LNCaP clone FGC (cell line): Measurements from ENCODE around the gene MAEA.
"Not testable (repeated sequence)": the region's sequence is repeated elsewhere in the genome, so short reads cannot be mapped to it uniquely, and the experiment has no call there.

Source experiments
- DNase-seq: peaks from one replicate; pipeline ENCODE4 v3.0.0-alpha.2; 2011; ENCODE audit warnings: low read depth
- H3K4me3 ChIP-seq: 2 replicates; pipeline ENCODE4 v1.5.1; 2011; ENCODE audit warnings: mild to moderate bottlenecking, low read depth, low read length, control low read depth
- CTCF ChIP-seq: IDR thresholded peaks from 2 replicates; pipeline ENCODE4 v1.5.1; 2012; ENCODE audit warnings: mild to moderate bottlenecking; ENCODE audit not compliant: control insufficient read depth, insufficient read depth; ENCODE audit errors: extremely low read depth

MAEA gene

DNA sequence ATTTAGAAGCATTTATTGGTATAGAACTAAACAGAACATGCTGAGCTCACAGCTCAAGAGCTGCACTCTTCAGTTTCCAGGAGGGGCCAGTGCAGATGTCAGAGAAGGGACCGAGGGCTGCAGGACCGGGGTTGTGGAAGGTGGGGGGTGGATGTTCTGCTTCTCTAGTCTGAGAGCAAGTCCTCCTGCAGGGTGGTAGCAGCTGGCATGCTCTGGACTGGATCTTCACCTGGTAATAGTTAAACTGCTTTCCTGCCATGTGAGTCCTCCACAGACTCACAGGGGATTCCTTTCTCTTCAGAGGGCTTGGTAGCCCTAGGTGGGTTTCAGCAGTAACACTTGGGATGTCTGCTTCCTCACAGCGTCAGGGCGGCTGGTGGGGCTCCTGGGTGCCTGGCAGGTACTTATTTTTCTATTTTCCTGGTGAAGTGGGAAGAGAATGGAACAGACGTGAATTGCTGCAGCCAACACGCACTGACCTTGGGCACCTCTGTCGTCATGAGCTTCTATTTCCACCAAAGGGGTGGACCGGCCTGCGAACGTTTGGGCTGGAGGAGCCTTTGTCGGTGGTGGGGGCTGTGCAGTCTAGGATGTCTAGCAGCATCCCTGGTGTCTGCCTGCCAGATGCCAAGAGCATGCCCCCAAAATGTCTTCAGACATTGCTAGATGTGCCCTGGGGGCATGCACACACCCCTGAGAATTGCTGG lies 2.5 kb downstream of the MAEA start:
- no peak for DNase-seq
- no peak overlapping the region for H3K4me3 ChIP-seq
- TF ChIP-seq CTCF: no peak

GRCh38 chr4:1292703-1293011 lies 3.0 kb downstream of the MAEA start:
- not testable (repeated sequence) for DNase-seq, H3K4me3 ChIP-seq

- no peak for TF ChIP-seq CTCF
- DNase-seq: no peak
- H3K4me3 ChIP-seq: no peak overlapping the region
Measured at GRCh38 chr4:1293531-1293941, 3.8 kb downstream of the MAEA start.

- no peak for TF ChIP-seq CTCF
- no peak for DNase-seq
Measured at GRCh38 chr4:1293991-1294390, 4.3 kb downstream of the MAEA start.

DNA sequence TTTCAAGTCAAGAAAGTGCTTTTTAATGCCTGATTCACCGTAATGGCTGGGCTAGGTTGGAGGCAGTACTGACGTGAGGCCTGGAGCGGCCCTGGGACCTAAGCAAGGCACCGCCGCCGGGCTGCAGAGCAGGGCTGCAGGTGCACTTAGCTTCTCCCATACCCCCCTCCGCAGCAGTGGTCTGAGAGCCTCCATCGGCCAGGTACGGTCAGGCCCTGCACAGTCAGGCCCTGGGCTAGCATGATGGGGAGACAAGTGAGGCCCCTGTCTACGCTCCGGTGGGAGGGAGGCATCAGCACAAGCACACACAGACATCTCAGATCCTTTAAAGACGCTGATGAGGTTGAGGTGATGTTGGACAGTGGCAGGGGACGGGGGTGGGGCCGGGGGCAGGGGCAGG lies 4.7 kb downstream of the MAEA start:
- no peak for DNase-seq
- TF ChIP-seq CTCF: no peak
- H3K4me3 ChIP-seq: no peak overlapping the region

More at GRCh38 chr4:1293991-1294390, 4.3 kb downstream of the MAEA start:
- H3K4me3 ChIP-seq: no peak overlapping the region

DNA sequence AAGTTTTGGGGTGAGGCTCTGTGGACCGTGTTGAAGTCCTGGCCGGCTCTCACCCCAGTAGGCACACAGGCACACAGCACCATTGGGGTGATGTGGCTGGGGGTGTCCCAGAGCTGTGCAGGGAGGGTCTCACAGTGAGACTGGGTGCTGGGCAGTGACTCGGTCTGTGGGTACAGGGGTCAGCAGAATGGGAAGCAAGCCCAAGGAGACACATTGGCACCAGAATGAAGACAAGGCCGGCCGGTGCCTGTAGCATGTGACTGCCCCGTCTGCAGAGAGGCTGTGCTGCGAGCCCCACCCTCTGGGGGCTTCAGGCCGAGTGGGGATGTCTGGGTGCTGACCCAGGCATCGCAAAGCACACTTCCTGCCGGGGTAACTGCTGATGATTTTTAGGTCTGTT lies 5.2 kb downstream of the MAEA start:
- DNase-seq: no peak
- H3K4me3 ChIP-seq: no peak overlapping the region
- TF ChIP-seq CTCF: no peak

GRCh38 chr4:1295405-1296055 lies 5.8 kb downstream of the MAEA start:
- no peak overlapping the region for H3K4me3 ChIP-seq
- DNase-seq: no peak
- TF ChIP-seq CTCF: no peak
